Progenitor cell of endocrine pancreas (in vitro differentiated cells): Measurements from ENCODE around the gene HIPK2. TPM values are rescaled to one million over a fixed set of nuclear protein-coding genes. Genes with fewer than 3 reads are reported as not detected.
A peak's percentile ranks its signal among the peaks of the same experiment; 100 is the strongest.

Experiments used
- DNase-seq: peaks from one replicate; pipeline ENCODE4 v3.0.0; 2021; ENCODE audit warnings: low spot score; ENCODE audit not compliant: unreplicated experiment
- H3K27ac Mint-ChIP-seq: 2 replicates; pipeline ENCODE4 v1.8.0; 2021; ENCODE audit warnings: mild to moderate bottlenecking, moderate library complexity, mixed read lengths
- H3K27me3 Mint-ChIP-seq: 2 replicates; pipeline ENCODE4 v1.8.0; 2021; ENCODE audit warnings: mixed read lengths
- H3K36me3 Mint-ChIP-seq: 2 replicates; pipeline ENCODE4 v1.8.0; 2022; ENCODE audit warnings: mixed read lengths; ENCODE audit not compliant: insufficient read depth
- H3K4me1 Mint-ChIP-seq: 2 replicates; pipeline ENCODE4 v1.8.0; 2021; ENCODE audit warnings: low read depth, mixed read lengths
- H3K4me3 Mint-ChIP-seq: 2 replicates; pipeline ENCODE4 v1.8.0; 2021; ENCODE audit warnings: low read depth, mild to moderate bottlenecking, moderate library complexity, mixed read lengths
- H3K9me3 Mint-ChIP-seq: 2 replicates; pipeline ENCODE4 v1.8.0; 2021; ENCODE audit warnings: low read depth, mixed read lengths
- CTCF ChIP-seq: fragments of 200-600 bp; sonication (generic); IDR thresholded peaks from one replicate; pipeline ENCODE4 v1.5.0; 2021; ENCODE audit warnings: antibody characterized with exemption, mild to moderate bottlenecking; ENCODE audit not compliant: unreplicated experiment
- total RNA-seq: library from RNA; stranded (reverse); gene quantifications from 2 replicates; pipeline ENCODE4 v1.2.1, GENCODE V29; 2021

The HIPK2 gene
- total RNA-seq, 1 donor from 2014 or later, result 146 TPM

- Mint-ChIP-seq H3K4me3 (peak overlapping the region; percentile 63), H3K9me3 (no peaks in the 10 kb centered on the region), H3K4me1 (peaks cover 1% of the 10 kb centered on the region), H3K27ac (no peak overlapping the region), H3K27me3 (peaks cover 57% of the 10 kb centered on the region), H3K36me3 (no peaks in the 10 kb centered on the region)
- no peak for TF ChIP-seq CTCF
- no peak for DNase-seq
Observed at GRCh38 chr7:139522830-139523198, 255.0 kb downstream of the HIPK2 start.

- no peak for DNase-seq
- H3K4me3 Mint-ChIP-seq, result no peak overlapping the region
- H3K27me3 Mint-ChIP-seq, result peaks cover 50% of the 10 kb centered on the region
- H3K9me3 Mint-ChIP-seq, result no peaks in the 10 kb centered on the region
- peaks cover 1% of the 10 kb centered on the region for H3K4me1 Mint-ChIP-seq
- H3K27ac Mint-ChIP-seq, result no peak overlapping the region
- TF ChIP-seq CTCF, result no peak
- no peaks in the 10 kb centered on the region for H3K36me3 Mint-ChIP-seq
Observed at GRCh38 chr7:139521439-139521838, 256.4 kb downstream of the HIPK2 start.

GRCh38 chr7:139515266-139515665 lies 262.5 kb downstream of the HIPK2 start:
- no peaks in the 10 kb centered on the region for H3K9me3 Mint-ChIP-seq
- no peak for DNase-seq
- H3K4me1 Mint-ChIP-seq, result no peaks in the 10 kb centered on the region
- no peaks in the 10 kb centered on the region for H3K36me3 Mint-ChIP-seq
- H3K27me3 Mint-ChIP-seq, result peaks cover 16% of the 10 kb centered on the region
- no peak for TF ChIP-seq CTCF
- H3K27ac Mint-ChIP-seq, result no peak overlapping the region
- H3K4me3 Mint-ChIP-seq, result no peak overlapping the region

Other genes starting within 250 kb of the HIPK2 start
- gene TBXAS1, start 51.3 kb upstream of the HIPK2 start, total RNA-seq, result 10.4 and 12.5 TPM in 2 replicates